Suprapubic skin (tissue), 4 donors: ENCODE data around the gene OSCP1. TPM values are rescaled to one million over a fixed set of nuclear protein-coding genes. Genes with fewer than 3 reads are reported as not detected.

Experiments used
- DNase-seq, 2 donors: peaks; one replicate each; pipeline ENCODE4 v3.0.0-alpha.2; 2019; ENCODE audit warnings: low spot score in 2 of 2
- H3K27ac ChIP-seq: fragments of 200-600 bp; sonication (generic); one replicate; pipeline ENCODE4 v1.5.1; 2019
- H3K27me3 ChIP-seq: fragments of 200-600 bp; sonication (generic); one replicate; pipeline ENCODE4 v1.5.1; 2019
- H3K36me3 ChIP-seq: fragments of 200-600 bp; sonication (generic); one replicate; pipeline ENCODE4 v1.5.1; 2019
- H3K4me1 ChIP-seq: fragments of 200-600 bp; sonication (generic); one replicate; pipeline ENCODE4 v1.5.1; 2019
- H3K4me3 ChIP-seq: fragments of 200-600 bp; sonication (generic); one replicate; pipeline ENCODE4 v1.5.1; 2019; ENCODE audit warnings: mild to moderate bottlenecking
- H3K9me3 ChIP-seq: fragments of 200-600 bp; sonication (generic); one replicate; pipeline ENCODE4 v1.5.1; 2019
- EP300 ChIP-seq: sonication (generic); formaldehyde crosslinking; IDR thresholded peaks from one replicate; pipeline ENCODE4 v1.6.1; 2017; ENCODE audit warnings: antibody characterized with exemption
- POLR2A ChIP-seq, 2 donors: fragments of 450-650 bp; IDR thresholded peaks; one replicate each; pipeline ENCODE4 v1.6.1; 2017; ENCODE audit warnings: antibody characterized with exemption in 2 of 2, mild to moderate bottlenecking in 2 of 2, moderate library complexity in 2 of 2
- POLR2AphosphoS5 ChIP-seq, 3 donors: sonication (generic); formaldehyde crosslinking; IDR thresholded peaks; one replicate each; pipeline ENCODE4 v1.6.1; 2017; ENCODE audit warnings: antibody characterized with exemption in 3 of 3
- WGBS: methylation state at CpG from one replicate; pipeline ENCODE4 v1.1.5; 2018; 5-methylcytosine and 5-hydroxymethylcytosine counted together
- total RNA-seq, 4 donors: library from RNA; depleted of rRNA; stranded (reverse); fragments of >200 nt; gene quantifications; one replicate each; pipeline ENCODE4 v1.1.0, GENCODE V29; 2016
- TF ChIP-seq, protein P1 (sequence below), 2 donors: fragments of 200-600 bp in 1 of 2; fragments of 450-650 bp in 1 of 2; sonication (generic) in 1 of 2; IDR thresholded peaks; one replicate each; pipeline ENCODE4 v1.5.1; 2016 to 2019; ENCODE audit warnings: antibody characterized with exemption in 2 of 2, mild to moderate bottlenecking in 1 of 2, moderate library complexity in 1 of 2

The OSCP1 gene
- total RNA-seq, 4 donors from 2014 or later = 3.8 to 15.4 (median 7.9) TPM

DNA sequence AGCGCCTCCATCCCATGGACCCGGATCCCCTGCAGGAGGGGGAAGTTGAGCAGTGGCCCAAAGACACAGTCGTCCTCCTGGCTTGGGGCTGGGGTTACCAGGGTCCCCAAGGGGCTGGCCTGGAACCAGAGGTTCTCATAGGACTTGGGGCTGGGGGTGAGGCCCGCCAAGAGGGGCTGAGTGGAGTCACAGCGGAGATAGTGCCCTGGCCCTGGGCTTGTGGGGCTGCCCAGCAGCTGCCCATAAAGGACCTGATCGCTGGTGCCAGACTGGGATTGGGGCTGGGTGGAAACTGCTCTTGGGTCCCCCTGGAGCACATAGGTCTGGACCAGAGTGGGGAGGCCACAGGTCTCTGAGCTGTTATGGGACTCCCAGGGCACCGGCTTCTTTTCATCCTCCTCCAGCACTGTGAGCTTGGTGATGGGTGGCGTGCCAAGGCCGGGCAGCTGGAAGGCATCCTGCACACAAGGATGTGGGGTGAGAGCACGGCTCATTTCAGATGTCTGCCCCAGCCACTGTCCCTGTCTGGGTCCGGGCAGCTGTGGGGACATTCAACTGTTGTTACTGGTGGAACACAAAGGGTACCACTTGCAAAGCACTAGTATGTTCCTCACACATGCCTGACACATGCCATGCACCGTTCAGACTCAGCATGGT is 16.2 kb upstream of the OSCP1 start:
- peaks cover 24% of the 10 kb centered on the region for H3K4me1 ChIP-seq
- peaks cover 9% of the 10 kb centered on the region for H3K36me3 ChIP-seq
- no peaks in the 10 kb centered on the region for H3K9me3 ChIP-seq
- no peak overlapping the region for H3K4me3 ChIP-seq
- WGBS = 91% methylated on average over 10 of the region's 12 CpGs
- DNase-seq = no peak
- TF ChIP-seq POLR2AphosphoS5 (IDR thresholded peaks at IDR 0.05) (no peak), POLR2A (IDR thresholded peaks at IDR 0.05) (no peak), EP300 (no peak)
- TF ChIP-seq, protein P1, sequence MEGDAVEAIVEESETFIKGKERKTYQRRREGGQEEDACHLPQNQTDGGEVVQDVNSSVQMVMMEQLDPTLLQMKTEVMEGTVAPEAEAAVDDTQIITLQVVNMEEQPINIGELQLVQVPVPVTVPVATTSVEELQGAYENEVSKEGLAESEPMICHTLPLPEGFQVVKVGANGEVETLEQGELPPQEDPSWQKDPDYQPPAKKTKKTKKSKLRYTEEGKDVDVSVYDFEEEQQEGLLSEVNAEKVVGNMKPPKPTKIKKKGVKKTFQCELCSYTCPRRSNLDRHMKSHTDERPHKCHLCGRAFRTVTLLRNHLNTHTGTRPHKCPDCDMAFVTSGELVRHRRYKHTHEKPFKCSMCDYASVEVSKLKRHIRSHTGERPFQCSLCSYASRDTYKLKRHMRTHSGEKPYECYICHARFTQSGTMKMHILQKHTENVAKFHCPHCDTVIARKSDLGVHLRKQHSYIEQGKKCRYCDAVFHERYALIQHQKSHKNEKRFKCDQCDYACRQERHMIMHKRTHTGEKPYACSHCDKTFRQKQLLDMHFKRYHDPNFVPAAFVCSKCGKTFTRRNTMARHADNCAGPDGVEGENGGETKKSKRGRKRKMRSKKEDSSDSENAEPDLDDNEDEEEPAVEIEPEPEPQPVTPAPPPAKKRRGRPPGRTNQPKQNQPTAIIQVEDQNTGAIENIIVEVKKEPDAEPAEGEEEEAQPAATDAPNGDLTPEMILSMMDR (IDR thresholded peaks at IDR 0.05) = no peak
- no peak overlapping the region for H3K27ac ChIP-seq
- no peaks in the 10 kb centered on the region for H3K27me3 ChIP-seq

DNA sequence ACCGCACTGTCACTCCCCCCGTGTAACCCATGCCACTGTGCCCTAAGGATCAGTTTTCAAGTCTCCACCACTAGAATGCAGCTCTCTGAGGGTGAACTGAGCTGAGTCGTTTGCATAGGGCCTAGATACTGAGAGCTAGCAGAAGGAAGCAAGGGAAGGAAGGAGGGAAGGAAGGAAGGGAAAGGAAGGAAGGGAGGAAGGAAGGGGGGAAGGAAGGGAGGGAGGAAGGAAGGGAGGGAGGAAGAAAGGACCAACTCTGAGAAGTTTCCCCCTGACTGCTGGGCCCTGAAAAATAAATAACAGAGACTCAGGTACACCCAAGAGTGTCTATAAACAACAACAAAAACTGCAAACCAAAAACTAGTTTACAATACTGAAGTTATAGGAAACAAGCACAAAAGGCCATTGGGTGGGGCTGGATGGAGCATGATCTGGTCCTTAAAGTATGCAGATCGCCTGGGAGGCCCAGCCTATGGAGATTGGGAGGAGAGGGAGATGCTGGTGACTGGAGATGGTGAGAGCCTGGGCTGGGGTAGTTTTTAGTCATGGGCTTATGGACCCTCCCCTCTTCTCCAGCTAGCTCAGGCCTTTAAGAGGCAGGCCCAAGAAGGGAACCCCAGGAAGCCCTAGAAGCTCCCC is 15.6 kb upstream of the OSCP1 start:
- Histone ChIP-seq H3K27me3 (no peaks in the 10 kb centered on the region), H3K27ac (no peak overlapping the region), H3K4me3 (no peak overlapping the region), H3K4me1 (peaks cover 24% of the 10 kb centered on the region), H3K36me3 (peaks cover 15% of the 10 kb centered on the region), H3K9me3 (no peaks in the 10 kb centered on the region)
- no peak for TF ChIP-seq POLR2AphosphoS5 (IDR thresholded peaks at IDR 0.05)
- no peak for TF ChIP-seq POLR2A (IDR thresholded peaks at IDR 0.05)
- DNase-seq = no peak
- 55% methylated on average over 4 of the region's 4 CpGs for whole genome bisulfite sequencing

- Histone ChIP-seq H3K4me1 (peaks cover 24% of the 10 kb centered on the region), H3K4me3 (peak overlapping the region; percentile 96), H3K9me3 (no peaks in the 10 kb centered on the region), H3K36me3 (peaks cover 26% of the 10 kb centered on the region), H3K27me3 (no peaks in the 10 kb centered on the region), H3K27ac (peak overlapping the region; percentile 95)
- 34% methylated on average over 13 of the region's 13 CpGs for WGBS
- DNase-seq = no peak
- TF ChIP-seq POLR2A (IDR thresholded peaks at IDR 0.05) = peak in 1 of 2 donors; percentile 18
- no peak for TF ChIP-seq POLR2AphosphoS5 (IDR thresholded peaks at IDR 0.05)
These were observed 14.5 kb upstream of the OSCP1 start for GRCh38 chr1:36464605-36465393.

GRCh38 chr1:36463803-36464604 is 13.8 kb upstream of the OSCP1 start, which contains the start of gene MRPS15:
Gene MRPS15, minus strand, starts transcription at chr1:36464384. Its CDS starts 109 bp downstream, at chr1:36464275.
- Histone ChIP-seq H3K36me3 (peaks cover 31% of the 10 kb centered on the region), H3K4me3 (peak within 1 kb of the TSS; percentile 96), H3K27ac (peak within 1 kb of the TSS; percentile 95), H3K27me3 (no peaks in the 10 kb centered on the region), H3K4me1 (peaks cover 24% of the 10 kb centered on the region), H3K9me3 (no peaks in the 10 kb centered on the region)
- under 1% methylated on average over 62 of the region's 65 CpGs for WGBS
- peak; percentile 97 for DNase-seq
- TF ChIP-seq, protein P1 (IDR thresholded peaks at IDR 0.05) = no peak
- peak; percentile 73 to 94 (median 84) for TF ChIP-seq POLR2AphosphoS5 (IDR thresholded peaks at IDR 0.05)
- peak in 1 of 2 donors; percentile 63 for TF ChIP-seq POLR2A (IDR thresholded peaks at IDR 0.05)
- no peak for TF ChIP-seq EP300

DNA sequence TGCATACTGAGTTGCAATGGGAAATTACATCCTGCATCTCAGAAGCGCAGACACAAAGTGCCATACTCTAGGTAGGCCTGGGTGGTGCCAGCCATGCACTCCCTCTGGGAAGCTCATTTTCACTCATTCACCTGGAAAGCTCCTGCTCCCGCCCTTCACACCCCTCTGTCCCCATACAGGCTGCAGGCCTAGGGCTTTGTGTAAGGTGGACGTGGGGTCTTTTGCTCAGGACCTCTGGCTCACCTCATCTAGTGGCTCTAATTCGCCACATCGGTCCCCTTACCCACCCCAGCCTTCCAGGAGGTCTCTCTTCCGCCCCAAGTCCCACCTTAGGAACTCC is 13.2 kb upstream of the OSCP1 start:
- WGBS = 19% methylated on average over 6 of the region's 6 CpGs
- no peak for DNase-seq
- H3K4me1 ChIP-seq = peaks cover 24% of the 10 kb centered on the region

More for the DNA sequence above, 13.2 kb upstream of the OSCP1 start:
- H3K36me3 ChIP-seq = peaks cover 31% of the 10 kb centered on the region
- no peaks in the 10 kb centered on the region for H3K9me3 ChIP-seq
- no peak overlapping the region for H3K27ac ChIP-seq
- H3K4me3 ChIP-seq = peak overlapping the region; percentile 96
- TF ChIP-seq POLR2AphosphoS5 (IDR thresholded peaks at IDR 0.05) = no peak
- TF ChIP-seq EP300 = no peak
- TF ChIP-seq, protein P1 (IDR thresholded peaks at IDR 0.05) = no peak
- no peak for TF ChIP-seq POLR2A (IDR thresholded peaks at IDR 0.05)
- no peaks in the 10 kb centered on the region for H3K27me3 ChIP-seq
